Testis (tissue), 3 donors: Measurements from ENCODE around the gene SYNE1. TPM values are rescaled to one million over a fixed set of nuclear protein-coding genes. Genes with fewer than 3 reads are reported as not detected.

Experiments
- DNase-seq: peaks from one replicate; pipeline ENCODE4 v3.0.0-alpha.2; 2019
- H3K27ac ChIP-seq, 2 donors: fragments of 200-600 bp; sonication (generic); one replicate each; pipeline ENCODE4 v1.5.1; 2019
- H3K27me3 ChIP-seq: fragments of 200-600 bp; sonication (generic); one replicate; pipeline ENCODE4 v1.5.1; 2019
- H3K36me3 ChIP-seq: fragments of 200-600 bp; sonication (generic); one replicate; pipeline ENCODE4 v1.5.1; 2017; ENCODE audit warnings: low read depth; ENCODE audit errors: missing control alignments
- H3K4me1 ChIP-seq: fragments of 200-600 bp; sonication (generic); one replicate; pipeline ENCODE4 v1.5.1; 2019
- H3K4me3 ChIP-seq, 2 donors: fragments of 200-600 bp; sonication (generic); one replicate each; pipeline ENCODE4 v1.5.1; 2017 to 2019
- H3K9me3 ChIP-seq: fragments of 200-600 bp; sonication (generic); one replicate; pipeline ENCODE4 v1.5.1; 2017
- CTCF ChIP-seq, 3 experiments: fragments of 450-650 bp in 2 of 3; fragments of 200-600 bp in 1 of 3; sonication (generic) in 1 of 3; IDR thresholded peaks; one replicate each; pipeline ENCODE4 v1.5.1; 2016 to 2019; ENCODE audit warnings: antibody characterized with exemption in 3 of 3, mild to moderate bottlenecking in 2 of 3, moderate library complexity in 1 of 3
- POLR2A ChIP-seq: fragments of 450-650 bp; IDR thresholded peaks from one replicate; pipeline ENCODE4 v1.6.1; 2017; ENCODE audit warnings: antibody characterized with exemption, mild to moderate bottlenecking, moderate library complexity
- WGBS, 2 donors: methylation state at CpG; one replicate each; pipeline ENCODE4 v1.1.5; 2018; 5-methylcytosine and 5-hydroxymethylcytosine counted together
- intact Hi-C: fragments of 100-400 bp; cut with DNase I; formaldehyde crosslinking; loops from one replicate; pipeline ENCODE4 v1.15.1; 2023; ENCODE audit warnings: low total_unique reads
- polyA plus RNA-seq: library from polyadenylated mRNA; stranded (reverse); fragments of 350-450 nt; fragmentation: Illumina TruSeq; extraction: RNeasy Lipid Tissue Mini Kit (QIAGEN cat#74804); gene quantifications from one replicate; pipeline ENCODE4 v1.2.3, GENCODE V29; 2014; ENCODE audit warnings: low read depth, low replicate concordance; ENCODE audit not compliant: insufficient read depth
- total RNA-seq, 2 donors: library from RNA; depleted of rRNA; stranded (reverse); fragments of >200 nt; gene quantifications; one replicate each; pipeline ENCODE4 v1.2.3, GENCODE V29; 2016

Gene SYNE1
- total and polyA plus RNA-seq, 3 donors from 2014 or later: 57.2 to 255 (median 228) TPM

GRCh38 chr6:152394303-152394702 lies 242.9 kb downstream of the SYNE1 start:
- no peaks in the 10 kb centered on the region for H3K36me3 ChIP-seq
- H3K27me3 ChIP-seq: no peaks in the 10 kb centered on the region
- 36 to 38% methylated on average over 1 of the region's 1 CpG for WGBS, 2 donors
- no peak for TF ChIP-seq POLR2A
- TF ChIP-seq CTCF (IDR thresholded peaks at IDR 0.05): no peak
- H3K4me1 ChIP-seq: no peaks in the 10 kb centered on the region
- no peak overlapping the region for H3K4me3 ChIP-seq
- DNase-seq: no peak
- no peaks in the 10 kb centered on the region for H3K9me3 ChIP-seq
- intact Hi-C loops: no loop called here
- H3K27ac ChIP-seq: no peak overlapping the region

GRCh38 chr6:152391179-152391880 lies 245.8 kb downstream of the SYNE1 start:
- Histone ChIP-seq H3K9me3 (no peaks in the 10 kb centered on the region), H3K27me3 (no peaks in the 10 kb centered on the region), H3K4me3 (no peak overlapping the region), H3K4me1 (no peaks in the 10 kb centered on the region), H3K36me3 (no peaks in the 10 kb centered on the region), H3K27ac (no peak overlapping the region)
- WGBS, 2 donors: 73 to 81% methylated on average over 6 of the region's 6 CpGs
- intact Hi-C loops: no loop called here
- DNase-seq: no peak
- TF ChIP-seq POLR2A (no peak), CTCF (IDR thresholded peaks at IDR 0.05) (no peak)

GRCh38 chr6:152387091-152387490 lies 250.1 kb downstream of the SYNE1 start:
- Histone ChIP-seq H3K4me3 (no peak overlapping the region), H3K4me1 (no peaks in the 10 kb centered on the region), H3K36me3 (no peaks in the 10 kb centered on the region), H3K9me3 (no peaks in the 10 kb centered on the region), H3K27ac (no peak overlapping the region), H3K27me3 (no peaks in the 10 kb centered on the region)
- TF ChIP-seq POLR2A (no peak), CTCF (IDR thresholded peaks at IDR 0.05) (no peak)
- intact Hi-C loops: no loop called here
- no peak for DNase-seq
- 74 to 75% methylated on average over 6 of the region's 6 CpGs for WGBS, 2 donors

- 81 to 82% methylated on average over 2 of the region's 2 CpGs for WGBS, 2 donors
- intact Hi-C loops: no loop called here
- no peaks in the 10 kb centered on the region for H3K9me3 ChIP-seq
- no peaks in the 10 kb centered on the region for H3K4me1 ChIP-seq
- H3K4me3 ChIP-seq: no peak overlapping the region
- H3K27me3 ChIP-seq: no peaks in the 10 kb centered on the region
- no peaks in the 10 kb centered on the region for H3K36me3 ChIP-seq
- no peak for DNase-seq
- TF ChIP-seq CTCF (IDR thresholded peaks at IDR 0.05) (no peak), POLR2A (no peak)
- no peak overlapping the region for H3K27ac ChIP-seq
These were observed 251.0 kb downstream of the SYNE1 start for GRCh38 chr6:152386131-152386530.
